H1 (cell line): ENCODE measurements around the gene PLAAT2. TPM values are rescaled to one million over a fixed set of nuclear protein-coding genes. Genes with fewer than 3 reads are reported as not detected.

Experiments used
- CTCF ChIA-PET: fragments of 300-600 bp; sonication (Branson Sonifier 250); formaldehyde crosslinking; loops from one replicate; lab custom pipeline; 2021; ENCODE audit not compliant: partially characterized antibody; lab: Charles Lee
- POLR2A ChIA-PET: fragments of 300-600 bp; sonication (Branson Sonifier 250); formaldehyde crosslinking; loops from one replicate; lab custom pipeline; 2021; ENCODE audit warnings: inconsistent platforms; ENCODE audit not compliant: partially characterized antibody; lab: Charles Lee
- DNase-seq, 2 experiments: peaks; one replicate each; pipeline versions ENCODE4 v3.0.0 to v3.0.0-alpha.2; 2010 to 2022; ENCODE audit warnings: low spot score in 2 of 2, low read depth in 1 of 2, mixed read lengths in 1 of 2
- FAIRE-seq: peaks from 2 replicates; lab custom pipeline; 2011; peaks lifted over from hg19 to GRCh38; lab: Jason Lieb, UNC
- H2AFZ ChIP-seq: 2 replicates; pipeline ENCODE4 v1.8.1; 2012; ENCODE audit warnings: low read length, inconsistent platforms
- H2AK5ac ChIP-seq: 2 replicates; pipeline ENCODE4 v1.6.1; 2013; ENCODE audit warnings: low read depth, low read length
- H2BK120ac ChIP-seq: replicated peaks from 2 replicates; pipeline ENCODE3; 2013; ENCODE audit warnings: low read depth, low read length, inconsistent platforms
- H2BK12ac ChIP-seq: 2 replicates; pipeline ENCODE4 v1.6.1; 2013; ENCODE audit warnings: low read depth, low read length
- H2BK15ac ChIP-seq: 2 replicates; pipeline ENCODE4 v1.6.1; 2013; ENCODE audit warnings: low read length
- H2BK20ac ChIP-seq: 2 replicates; pipeline ENCODE4 v1.6.1; 2013; ENCODE audit warnings: low read length
- H2BK5ac ChIP-seq: 2 replicates; pipeline ENCODE4 v1.6.1; 2013; ENCODE audit warnings: low read depth, low read length
- H3K14ac ChIP-seq: 2 replicates; pipeline ENCODE4 v1.6.1; 2013; ENCODE audit warnings: inconsistent platforms; ENCODE audit not compliant: insufficient read length
- H3K18ac ChIP-seq: 2 replicates; pipeline ENCODE4 v1.6.1; 2013; ENCODE audit warnings: low read length; ENCODE audit errors: extremely low read depth
- H3K23ac ChIP-seq: 2 replicates; pipeline ENCODE4 v1.6.1; 2013; ENCODE audit warnings: inconsistent platforms; ENCODE audit not compliant: insufficient read length
- H3K23me2 ChIP-seq: 2 replicates; pipeline ENCODE4 v1.6.1; 2013; ENCODE audit warnings: low read depth, low read length
- H3K27ac ChIP-seq: 2 replicates; pipeline ENCODE4 v1.6.1; 2011; ENCODE audit warnings: low read depth, low read length, inconsistent platforms
- H3K27me3 ChIP-seq, 4 experiments: replicated peaks in 1 of 4; 1 replicate in 1 of 4; 2 replicates in 3 of 4; pipeline versions ENCODE4 v1.6.1 to v1.8.1; 2011 to 2013; ENCODE audit warnings: low read length in 3 of 4, mild to moderate bottlenecking in 3 of 4, inconsistent platforms in 2 of 4, mixed read lengths in 2 of 4, moderate library complexity in 1 of 4; ENCODE audit not compliant: control insufficient read depth in 3 of 4, insufficient read depth in 3 of 4; ENCODE audit errors: extremely low read depth in 1 of 4
- H3K36me3 ChIP-seq, 4 experiments: 2 replicates each; pipeline versions ENCODE4 v1.6.1 to v1.8.1; 2011 to 2013; ENCODE audit warnings: mild to moderate bottlenecking in 4 of 4, low read length in 3 of 4, moderate library complexity in 2 of 4, control low read depth in 1 of 4, inconsistent platforms in 1 of 4; ENCODE audit not compliant: insufficient read depth in 4 of 4, control insufficient read depth in 2 of 4
- H3K4ac ChIP-seq: replicated peaks from 2 replicates; pipeline ENCODE3; 2013; ENCODE audit warnings: low read length, low read depth, mixed read lengths, inconsistent platforms; ENCODE audit not compliant: insufficient read length
- H3K4me1 ChIP-seq, 4 experiments: replicated peaks in 1 of 4; 1 replicate in 1 of 4; 2 replicates in 3 of 4; pipeline versions ENCODE4 v1.6.1 to v1.8.1; 2011 to 2013; ENCODE audit warnings: low read length in 3 of 4, inconsistent platforms in 2 of 4, mixed read lengths in 1 of 4; ENCODE audit not compliant: insufficient read depth in 4 of 4, control insufficient read depth in 3 of 4
- H3K4me2 ChIP-seq, 2 experiments: 2 replicates each; pipeline versions ENCODE4 v1.6.1 to v1.8.1; 2011 to 2013; ENCODE audit warnings: low read depth in 2 of 2, low read length in 2 of 2, control low read depth in 1 of 2, inconsistent platforms in 1 of 2, mild to moderate bottlenecking in 1 of 2; ENCODE audit not compliant: insufficient read depth in 1 of 2
- H3K4me3 ChIP-seq, 4 experiments: fragments of 200-600, 300-600 bp in 1 of 4; sonication (generic), shearing (Covaris generic), sonication (Bioruptor Twin) in 1 of 4; 2 replicates each; pipeline versions ENCODE4 v1.5.1 to v1.8.1; 2011 to 2016; ENCODE audit warnings: low read length in 4 of 4, low read depth in 3 of 4, control low read depth in 2 of 4, inconsistent platforms in 2 of 4, mild to moderate bottlenecking in 2 of 4, mixed read lengths in 1 of 4, moderate library complexity in 1 of 4; ENCODE audit not compliant: insufficient read depth in 2 of 4; ENCODE audit errors: extremely low read depth in 1 of 4
- H3K56ac ChIP-seq: replicated peaks from 2 replicates; pipeline ENCODE3; 2013; ENCODE audit warnings: low read depth, mild to moderate bottlenecking, mixed read lengths, low read length, inconsistent platforms; ENCODE audit not compliant: insufficient read length
- H3K79me1 ChIP-seq: 2 replicates; pipeline ENCODE4 v1.6.1; 2013; ENCODE audit warnings: low read depth, low read length, control low read depth
- H3K79me2 ChIP-seq, 2 experiments: 2 replicates each; pipeline versions ENCODE4 v1.6.1 to v1.8.1; 2012 to 2013; ENCODE audit warnings: low read length in 2 of 2, mild to moderate bottlenecking in 2 of 2, inconsistent platforms in 1 of 2; ENCODE audit not compliant: insufficient read depth in 2 of 2, control insufficient read depth in 1 of 2
- H3K9ac ChIP-seq, 4 experiments: replicated peaks in 1 of 4; 1 replicate in 1 of 4; 2 replicates in 3 of 4; pipeline versions ENCODE4 v1.6.1 to v1.8.1; 2011 to 2013; ENCODE audit warnings: low read depth in 3 of 4, low read length in 3 of 4, control low read depth in 2 of 4, mild to moderate bottlenecking in 2 of 4, moderate library complexity in 2 of 4, inconsistent platforms in 1 of 4; ENCODE audit errors: extremely low read depth in 1 of 4
- H3K9me3 ChIP-seq, 2 experiments: 2 replicates each; pipeline versions ENCODE4 v1.6.1 to v1.8.1; 2012 to 2013; ENCODE audit warnings: mild to moderate bottlenecking in 2 of 2, moderate library complexity in 2 of 2, control low read depth in 1 of 2, inconsistent platforms in 1 of 2, low read depth in 1 of 2, low read length in 1 of 2, mixed read lengths in 1 of 2; ENCODE audit not compliant: insufficient read depth in 2 of 2
- H4K20me1 ChIP-seq, 2 experiments: replicated peaks in 1 of 2; 2 replicates each; pipeline versions ENCODE3 to v1.8.1; 2011 to 2013; ENCODE audit warnings: inconsistent platforms in 2 of 2, low read length in 2 of 2, mild to moderate bottlenecking in 1 of 2; ENCODE audit not compliant: insufficient read depth in 2 of 2, control insufficient read depth in 1 of 2
- H4K5ac ChIP-seq: 2 replicates; pipeline ENCODE4 v1.6.1; 2013; ENCODE audit warnings: low read length, low read depth, mixed read lengths, inconsistent platforms; ENCODE audit not compliant: insufficient read length
- H4K8ac ChIP-seq: 2 replicates; pipeline ENCODE4 v1.8.0; 2013; ENCODE audit warnings: mild to moderate bottlenecking, moderate library complexity, low read length, inconsistent platforms; ENCODE audit not compliant: insufficient read depth; ENCODE audit errors: extremely low read depth
- H4K91ac ChIP-seq: replicated peaks from 2 replicates; pipeline ENCODE3; 2013; ENCODE audit warnings: low read length, mixed read lengths, inconsistent platforms; ENCODE audit not compliant: insufficient read length
- CEBPB ChIP-seq: IDR thresholded peaks from 2 replicates; pipeline ENCODE4 v1.6.1; 2012; ENCODE audit warnings: low read depth, low read length
- FOSL1 ChIP-seq: IDR thresholded peaks from 2 replicates; pipeline ENCODE4 v1.6.1; 2011; ENCODE audit warnings: mild to moderate bottlenecking, low read depth, low read length, moderate library complexity; ENCODE audit not compliant: insufficient read depth
- WGBS, 2 experiments: shearing (Covaris generic) in 1 of 2; methylation state at CpG; one replicate each; pipeline versions ENCODE4 v1.1.6 to v1.1.7; 2013 to 2015; ENCODE audit warnings: low lambda C conversion rate in 2 of 2, mixed read lengths in 2 of 2, inconsistent platforms in 1 of 2, low coverage in 1 of 2, missing lambda C conversion rate in 1 of 2; ENCODE audit not compliant: insufficient replicate concordance in 2 of 2, insufficient coverage in 1 of 2, insufficient read length in 1 of 2; ENCODE audit errors: extremely low coverage in 1 of 2, missing lambda C conversion rate in 1 of 2; 5-methylcytosine and 5-hydroxymethylcytosine counted together
- polyA plus RNA-seq, 7 experiments: library from polyadenylated mRNA; depleted of rRNA in 3 of 7; stranded (reverse) in 5 of 7; unstranded in 2 of 7; fragments of >200 nt in 5 of 7; fragments of 200-250 nt in 2 of 7; gene quantifications; 1 replicate in 5 of 7; 2 replicates in 1 of 7; 4 replicates in 1 of 7; pipeline versions ENCODE4 v1.2.1 to v1.2.3, GENCODE V29; 2011 to 2013; ENCODE audit warnings: missing spikeins in 2 of 7, mixed read lengths in 2 of 7
- total RNA-seq: library from RNA; stranded (reverse); fragmentation: NEBNext Ultra II Directional; extraction: Animal tissue kit (Norgen Biotek cat#: 25700); gene quantifications from 2 replicates; pipeline ENCODE4 v1.2.1, GENCODE V29; 2021

The PLAAT2 gene
- total and polyA plus RNA-seq, 2 of the 8 experiments (the other 6 are each of a cell fraction or from before 2014, with no cell fraction given): 0.39 TPM; not detected in 1

DNA sequence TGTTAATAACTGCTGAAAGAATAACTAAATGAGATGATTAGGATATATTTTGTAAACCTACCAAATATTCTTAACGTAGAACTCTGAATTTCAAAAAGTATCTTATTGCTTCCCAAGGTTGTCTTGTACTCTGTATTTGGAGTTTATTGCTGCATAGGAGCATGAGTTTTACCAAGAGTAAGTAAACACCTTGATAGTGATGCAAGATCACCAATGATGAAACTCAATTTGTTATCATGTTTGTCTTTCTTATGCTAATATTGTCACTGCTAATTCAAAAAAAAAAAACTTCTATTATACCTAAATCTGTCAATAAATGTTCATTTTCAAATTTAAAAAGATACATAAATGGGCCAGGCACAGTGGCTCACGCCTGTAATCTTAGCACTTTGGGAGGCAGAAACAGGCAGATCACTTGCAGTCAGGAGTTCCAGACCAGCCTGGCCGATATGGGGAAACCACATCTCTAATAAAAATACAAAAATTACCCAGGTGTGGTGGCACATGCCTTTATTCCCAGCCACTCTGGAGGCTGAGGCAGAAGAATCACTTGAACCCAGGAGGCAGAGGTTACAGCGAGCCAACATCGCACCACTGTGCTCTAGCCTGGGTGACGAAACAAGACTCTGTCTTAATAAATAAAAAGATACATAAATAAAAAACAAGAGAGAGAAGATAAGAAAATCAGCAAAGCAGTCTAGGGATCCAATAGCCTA lies 23.4 kb upstream of the PLAAT2 start:
- H2BK120ac ChIP-seq: no peak overlapping the region
- no peak overlapping the region for H3K9ac ChIP-seq
- peaks cover 7% of the 10 kb centered on the region in 2 experiments; a peak in 3 of 4 replicates for H3K9me3 ChIP-seq
- no peak overlapping the region for H3K14ac ChIP-seq
- H3K4me2 ChIP-seq: no peak overlapping the region
- peaks cover 0 to under 1% (median 0%) of the 10 kb centered on the region in 4 experiments; a peak in 1 of 7 replicates for H3K4me1 ChIP-seq
- H3K4ac ChIP-seq: no peak overlapping the region
- H4K91ac ChIP-seq: no peak overlapping the region
- no peaks in the 10 kb centered on the region for H3K23me2 ChIP-seq
- H3K27me3 ChIP-seq: no peaks in the 10 kb centered on the region
- H4K20me1 ChIP-seq: no peaks in the 10 kb centered on the region
- H2AFZ ChIP-seq: no peak overlapping the region
- H2BK15ac ChIP-seq: no peak overlapping the region
- H3K79me2 ChIP-seq: no peaks in the 10 kb centered on the region
- H2BK5ac ChIP-seq: no peak overlapping the region
- peaks cover 9 to 75% (median 31%) of the 10 kb centered on the region in 4 experiments; a peak in 7 of 8 replicates for H3K36me3 ChIP-seq
- ChIA-PET CTCF (interaction anchor here (0.6 kb wide), 1 partner anchor 9 kb away, joined by 5 read pairs; no protein-coding TSS in a partner anchor), POLR2A (no interaction called here)
- FAIRE-seq (no peak), DNase-seq (no peak)
- no peak overlapping the region for H2AK5ac ChIP-seq
- no peak overlapping the region for H3K56ac ChIP-seq
- no peak for TF ChIP-seq FOSL1
- TF ChIP-seq CEBPB: 0 out of 2 replicates have a peak, but pooled peaks have one; percentile 6
- H3K79me1 ChIP-seq: no peaks in the 10 kb centered on the region; the same call in 1 of the 2 replicates
- no peak overlapping the region for H3K18ac ChIP-seq
- H2BK20ac ChIP-seq: no peak overlapping the region
- no peak overlapping the region for H4K5ac ChIP-seq
- H3K23ac ChIP-seq: no peak overlapping the region
- 87% methylated on average over 6 of the region's 6 CpGs; no CpG with 5 or more reads in 1 of the 2 experiments for WGBS, 2 experiments
- H2BK12ac ChIP-seq: no peak overlapping the region
- no peak overlapping the region for H4K8ac ChIP-seq
- H3K4me3 ChIP-seq: no peak overlapping the region
- no peak overlapping the region for H3K27ac ChIP-seq
